Measurements from ENCODE around the gene CCBE1.

Gene CCBE1

GRCh38 chr18:59699061-59699460, 1.8 kb upstream of the CCBE1 start:
- TF ChIP-seq TAF1 (IDR thresholded peaks at IDR 0.05; ENCODE audit: low read depth) (no peak), EP300 (IDR thresholded peaks at IDR 0.05; ENCODE audit: borderline replicate concordance) (no peak), TCF12 (IDR thresholded peaks at IDR 0.05; ENCODE audit: low read depth) (no peak), RAD21 (IDR thresholded peaks at IDR 0.05; ENCODE audit: low read depth) (no peak), FOXM1 (IDR thresholded peaks at IDR 0.05; ENCODE audit: borderline replicate concordance, low read depth) (no peak), REST (IDR thresholded peaks at IDR 0.05; ENCODE audit: low read depth) (no peak), USF1 (IDR thresholded peaks at IDR 0.05) (no peak), YY1 (IDR thresholded peaks at IDR 0.05; ENCODE audit: low read depth) (no peak), CREB1 (IDR thresholded peaks at IDR 0.05; ENCODE audit: low read depth) (no peak), TEAD4 (IDR thresholded peaks at IDR 0.05) (no peak), EGR1 (IDR thresholded peaks at IDR 0.05) (no peak)
- TF ChIP-seq, protein P1, sequence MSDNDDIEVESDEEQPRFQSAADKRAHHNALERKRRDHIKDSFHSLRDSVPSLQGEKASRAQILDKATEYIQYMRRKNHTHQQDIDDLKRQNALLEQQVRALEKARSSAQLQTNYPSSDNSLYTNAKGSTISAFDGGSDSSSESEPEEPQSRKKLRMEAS (IDR thresholded peaks at IDR 0.05): no peak

DNA sequence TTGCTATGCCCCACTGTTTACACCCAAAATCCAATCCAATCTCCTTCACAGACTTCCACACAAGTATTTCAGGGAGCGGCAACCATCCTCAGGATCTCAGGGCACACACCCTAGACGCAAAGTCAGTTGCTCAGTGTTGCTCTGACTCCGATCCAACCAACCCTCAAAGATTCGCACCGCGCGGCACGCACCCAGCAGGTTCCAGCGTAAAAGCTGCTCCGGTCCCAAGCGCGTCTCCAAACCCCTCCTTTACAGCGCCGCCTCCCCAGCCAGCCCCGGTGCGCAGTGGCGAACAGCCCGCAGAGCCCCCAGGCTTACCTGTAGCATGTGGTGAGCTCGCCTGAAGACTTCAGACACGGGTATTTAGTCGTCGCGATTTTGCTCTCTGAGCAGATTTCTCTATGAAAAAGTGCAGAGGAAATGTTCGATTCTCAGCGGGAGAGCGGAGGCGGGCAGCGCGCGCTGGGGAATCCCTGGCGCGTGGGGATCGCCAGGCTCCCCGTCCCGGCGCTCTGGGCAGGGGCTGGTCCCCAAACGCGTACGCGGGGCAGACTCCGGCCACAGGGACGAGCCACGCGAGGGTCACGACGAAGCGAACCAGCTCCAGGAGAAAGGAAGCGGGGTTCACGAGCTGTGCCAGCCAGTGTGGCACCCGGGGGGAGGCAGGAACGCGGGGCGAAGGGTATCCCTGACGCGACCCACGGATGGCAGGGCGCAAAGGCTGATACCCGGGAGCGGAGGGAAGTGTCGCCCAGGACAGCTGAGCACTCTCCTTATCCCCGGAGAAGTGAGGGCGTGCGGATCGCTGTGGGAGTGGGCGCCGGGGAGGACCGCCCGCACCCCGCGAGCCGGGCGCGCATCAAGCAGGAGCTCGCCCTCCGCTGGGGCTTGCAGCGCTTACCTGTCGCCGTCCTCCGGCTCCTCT, 650 bp downstream of the CCBE1 start:
- TF ChIP-seq TEAD4 (IDR thresholded peaks at IDR 0.05): no peak
- no peak for TF ChIP-seq NFIC (IDR thresholded peaks at IDR 0.05)
- TF ChIP-seq ZBTB7A (IDR thresholded peaks at IDR 0.05; ENCODE audit: low read depth): no peak
- no peak for TF ChIP-seq EGR1 (IDR thresholded peaks at IDR 0.05)
- TF ChIP-seq YY1 (IDR thresholded peaks at IDR 0.05; ENCODE audit: low read depth): no peak
- no peak for TF ChIP-seq REST (IDR thresholded peaks at IDR 0.05; ENCODE audit: low read depth)
- TF ChIP-seq TAF1 (IDR thresholded peaks at IDR 0.05; ENCODE audit: low read depth): no peak
- TF ChIP-seq CREB1 (IDR thresholded peaks at IDR 0.05; ENCODE audit: low read depth): no peak
- no peak for TF ChIP-seq EP300 (IDR thresholded peaks at IDR 0.05; ENCODE audit: borderline replicate concordance)
- TF ChIP-seq, protein P1 (IDR thresholded peaks at IDR 0.05): no peak
- no peak for TF ChIP-seq FOXM1 (IDR thresholded peaks at IDR 0.05; ENCODE audit: borderline replicate concordance, low read depth)
- no peak for TF ChIP-seq CEBPB (IDR thresholded peaks at IDR 0.05)
- no peak for TF ChIP-seq TCF12 (IDR thresholded peaks at IDR 0.05; ENCODE audit: low read depth)
- no peak for TF ChIP-seq USF1 (IDR thresholded peaks at IDR 0.05)
- TF ChIP-seq RAD21 (IDR thresholded peaks at IDR 0.05; ENCODE audit: low read depth): no peak

DNA sequence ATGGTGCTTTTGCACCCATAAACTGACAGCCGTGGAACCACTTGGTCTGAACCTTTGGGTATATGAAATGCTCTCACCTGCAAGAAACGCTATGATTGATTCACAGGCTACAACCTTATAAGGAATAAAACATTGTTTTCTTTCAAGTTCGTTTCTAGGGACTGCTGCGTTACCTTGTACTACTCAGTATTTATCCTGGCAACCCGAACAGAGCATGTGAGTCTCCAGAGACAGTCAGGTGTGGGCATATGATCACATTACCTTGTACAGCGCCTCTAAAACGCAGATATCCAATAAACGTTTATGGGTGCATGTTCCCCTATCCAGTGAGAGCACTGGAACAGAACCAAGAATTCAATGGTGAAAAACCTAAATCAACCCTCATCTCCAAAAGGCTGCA, 1.7 kb downstream of the CCBE1 start:
- TF ChIP-seq TCF12 (IDR thresholded peaks at IDR 0.05; ENCODE audit: low read depth) (no peak), CREB1 (IDR thresholded peaks at IDR 0.05; ENCODE audit: low read depth) (no peak), NFIC (IDR thresholded peaks at IDR 0.05) (no peak), CEBPB (IDR thresholded peaks at IDR 0.05) (no peak)

DNA sequence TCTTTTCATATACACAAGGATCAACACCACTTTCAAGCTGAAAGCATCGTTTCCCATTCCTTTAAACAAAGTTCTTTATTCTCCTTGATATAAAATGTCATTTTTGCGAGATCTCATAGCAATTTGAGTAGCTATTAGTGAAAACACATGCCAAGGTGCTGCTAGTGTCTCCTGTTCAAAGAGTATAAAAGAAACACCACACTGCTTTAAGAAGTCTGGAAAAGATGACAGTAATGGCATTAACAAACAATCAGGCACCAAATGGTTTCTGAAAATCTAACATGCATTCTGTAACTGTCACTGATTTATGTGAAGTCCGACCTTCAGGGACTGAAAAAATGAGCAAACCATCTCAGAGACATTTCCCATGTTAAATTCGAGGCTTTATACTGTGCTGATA, 2.4 kb downstream of the CCBE1 start:
- TF ChIP-seq NFIC (IDR thresholded peaks at IDR 0.05) (no peak), RAD21 (IDR thresholded peaks at IDR 0.05; ENCODE audit: low read depth) (no peak), USF1 (IDR thresholded peaks at IDR 0.05) (no peak), YY1 (IDR thresholded peaks at IDR 0.05; ENCODE audit: low read depth) (no peak), ZBTB7A (IDR thresholded peaks at IDR 0.05; ENCODE audit: low read depth) (no peak), EP300 (IDR thresholded peaks at IDR 0.05; ENCODE audit: borderline replicate concordance) (no peak), CREB1 (IDR thresholded peaks at IDR 0.05; ENCODE audit: low read depth) (no peak), TCF12 (IDR thresholded peaks at IDR 0.05; ENCODE audit: low read depth) (no peak), FOXM1 (IDR thresholded peaks at IDR 0.05; ENCODE audit: borderline replicate concordance, low read depth) (no peak)

DNA sequence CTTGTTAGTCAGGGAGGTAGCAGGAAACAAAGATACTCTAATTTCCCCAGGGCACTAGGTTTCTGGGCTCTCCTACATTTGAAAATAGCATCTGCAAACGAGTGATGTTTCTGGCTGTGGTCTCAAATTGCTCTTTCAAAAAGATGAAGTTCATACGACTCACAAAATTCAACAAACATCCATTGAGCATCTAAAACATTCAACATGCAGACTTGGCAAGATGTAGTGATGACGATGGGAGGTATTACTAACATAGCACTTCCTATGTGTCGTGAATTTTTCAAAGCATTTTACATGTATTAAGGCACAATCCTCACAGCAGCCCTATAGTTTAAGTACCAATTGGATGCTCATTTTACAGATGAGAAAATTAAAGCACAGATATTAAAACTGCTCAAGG, 5.2 kb downstream of the CCBE1 start:
- TF ChIP-seq USF1 (IDR thresholded peaks at IDR 0.05) (no peak), RAD21 (IDR thresholded peaks at IDR 0.05; ENCODE audit: low read depth) (no peak), EP300 (IDR thresholded peaks at IDR 0.05; ENCODE audit: borderline replicate concordance) (no peak), CREB1 (IDR thresholded peaks at IDR 0.05; ENCODE audit: low read depth) (no peak), TCF12 (IDR thresholded peaks at IDR 0.05; ENCODE audit: low read depth) (no peak), TEAD4 (IDR thresholded peaks at IDR 0.05) (no peak), ZBTB7A (IDR thresholded peaks at IDR 0.05; ENCODE audit: low read depth) (no peak), FOXM1 (IDR thresholded peaks at IDR 0.05; ENCODE audit: borderline replicate concordance, low read depth) (no peak), REST (IDR thresholded peaks at IDR 0.05; ENCODE audit: low read depth) (no peak), TAF1 (IDR thresholded peaks at IDR 0.05; ENCODE audit: low read depth) (no peak), EGR1 (IDR thresholded peaks at IDR 0.05) (no peak), YY1 (IDR thresholded peaks at IDR 0.05; ENCODE audit: low read depth) (no peak), NFIC (IDR thresholded peaks at IDR 0.05) (no peak)
- TF ChIP-seq, protein P1 (IDR thresholded peaks at IDR 0.05): no peak

All from Ishikawa (cell line).